H7 (cell line): ENCODE results near the gene HADH. TPM values are rescaled to one million over a fixed set of nuclear protein-coding genes. Genes with fewer than 3 reads are reported as not detected.

Experiments
- DNase-seq: peaks from one replicate; pipeline ENCODE4 v3.0.0; 2012
- H3K27me3 ChIP-seq: 2 replicates; pipeline ENCODE4 v1.6.0; 2011; ENCODE audit warnings: mild to moderate bottlenecking, low read length; ENCODE audit not compliant: control insufficient read depth, insufficient read depth
- H3K36me3 ChIP-seq: replicated peaks from 2 replicates; pipeline ENCODE4 v1.5.1; 2011; ENCODE audit warnings: low read length; ENCODE audit not compliant: control insufficient read depth, insufficient read depth
- H3K4me3 ChIP-seq: 2 replicates; pipeline ENCODE4 v1.5.1; 2011; ENCODE audit warnings: low read depth, mild to moderate bottlenecking, control low read depth, low read length, moderate library complexity; ENCODE audit not compliant: insufficient read depth
- total RNA-seq: library from RNA; depleted of rRNA; stranded (reverse); fragments of >200 nt; shearing (Covaris generic); gene quantifications from 2 replicates; pipeline ENCODE4 v1.2.3, GENCODE V29; 2014

Gene HADH
- total RNA-seq, 1 experiment from 2014 or later = 14.5 TPM

GRCh38 chr4:108051343-108051742 lies 61.7 kb downstream of the HADH start:
- no peak for DNase-seq
- H3K4me3 ChIP-seq = no peak overlapping the region
- H3K27me3 ChIP-seq = no peaks in the 10 kb centered on the region
- no peaks in the 10 kb centered on the region for H3K36me3 ChIP-seq

DNA sequence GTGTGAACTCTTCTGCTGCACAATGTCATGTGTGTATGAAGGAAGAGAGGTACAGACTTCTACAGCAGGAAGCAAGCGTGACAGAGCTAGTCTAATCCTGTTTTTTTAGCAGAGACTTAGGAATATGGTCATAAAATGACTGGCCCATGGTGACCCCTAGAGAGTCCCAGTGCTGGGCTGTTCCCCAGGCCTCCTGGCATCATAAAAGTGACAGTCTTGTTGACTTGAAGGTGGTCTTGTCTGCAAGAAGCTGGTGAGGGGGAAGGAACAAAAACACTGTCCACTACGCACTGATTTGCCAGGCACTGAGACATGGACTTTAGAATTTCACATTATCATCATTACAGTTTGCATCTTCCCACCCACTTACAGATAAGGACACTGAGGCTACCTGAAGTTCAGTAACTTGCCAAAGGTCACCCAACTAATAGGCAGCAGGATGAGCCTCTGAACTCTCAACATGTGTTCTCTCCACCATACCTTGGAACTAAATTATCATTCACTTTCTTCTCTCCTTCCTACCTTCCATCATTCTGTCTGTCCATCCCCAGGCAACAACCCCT lies 63.0 kb downstream of the HADH start:
- H3K36me3 ChIP-seq = no peaks in the 10 kb centered on the region
- DNase-seq = no peak
- no peaks in the 10 kb centered on the region for H3K27me3 ChIP-seq
- no peak overlapping the region for H3K4me3 ChIP-seq

DNA sequence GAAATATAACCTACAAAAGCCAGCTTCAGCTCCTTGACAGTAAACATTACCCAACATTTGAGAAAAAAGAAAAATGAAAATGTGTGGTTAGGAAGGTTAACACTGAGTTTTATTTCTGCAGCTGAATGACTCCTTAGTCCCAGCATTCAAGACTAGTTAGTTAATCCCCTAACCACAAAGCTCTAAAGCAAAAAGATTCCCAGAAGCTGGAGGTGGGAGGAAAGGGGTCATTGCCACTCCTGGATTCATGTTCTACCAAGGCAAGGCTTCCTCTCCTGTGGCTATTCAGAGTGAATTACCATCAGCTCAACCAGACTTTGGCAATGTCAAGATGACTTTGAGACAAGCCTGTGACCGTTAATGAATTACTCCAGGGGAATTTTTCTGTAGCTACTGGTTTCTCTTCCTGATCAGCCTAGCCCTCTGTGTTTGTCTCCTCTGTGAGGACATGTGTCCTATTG lies 63.6 kb downstream of the HADH start:
- Histone ChIP-seq H3K27me3 (no peaks in the 10 kb centered on the region), H3K36me3 (no peaks in the 10 kb centered on the region), H3K4me3 (no peak overlapping the region)
- DNase-seq = no peak

DNA sequence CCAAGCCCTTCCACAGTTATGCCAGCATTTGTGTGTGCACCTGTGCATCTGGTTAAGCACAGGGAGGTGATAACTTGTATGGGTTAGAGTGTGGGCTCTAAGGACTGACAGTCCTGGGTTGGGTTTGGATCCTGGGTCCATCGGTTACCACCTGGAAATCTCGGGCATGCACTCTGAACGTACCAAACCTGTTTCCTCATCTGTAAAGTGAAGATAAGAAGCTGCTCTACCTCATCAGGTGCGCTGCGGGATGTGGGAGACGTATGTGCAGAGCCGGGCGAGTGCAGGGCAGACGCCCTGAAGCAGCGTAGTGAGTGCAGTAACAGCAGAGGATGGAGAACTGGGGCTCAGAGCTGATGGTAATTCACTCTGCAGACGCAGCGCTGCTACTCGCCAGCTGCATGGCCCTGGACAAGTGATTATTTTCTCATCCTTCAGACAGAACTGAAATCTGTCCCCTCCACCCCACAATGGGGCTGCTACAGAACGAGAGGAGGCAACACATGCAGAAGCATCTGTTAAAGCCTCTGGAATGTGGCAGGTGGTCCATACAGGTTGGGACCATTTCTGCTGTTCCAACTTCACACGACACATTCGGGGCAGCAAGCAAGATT lies 64.4 kb downstream of the HADH start:
- no peaks in the 10 kb centered on the region for H3K27me3 ChIP-seq
- H3K36me3 ChIP-seq = no peaks in the 10 kb centered on the region
- no peak overlapping the region for H3K4me3 ChIP-seq
- DNase-seq = no peak

DNA sequence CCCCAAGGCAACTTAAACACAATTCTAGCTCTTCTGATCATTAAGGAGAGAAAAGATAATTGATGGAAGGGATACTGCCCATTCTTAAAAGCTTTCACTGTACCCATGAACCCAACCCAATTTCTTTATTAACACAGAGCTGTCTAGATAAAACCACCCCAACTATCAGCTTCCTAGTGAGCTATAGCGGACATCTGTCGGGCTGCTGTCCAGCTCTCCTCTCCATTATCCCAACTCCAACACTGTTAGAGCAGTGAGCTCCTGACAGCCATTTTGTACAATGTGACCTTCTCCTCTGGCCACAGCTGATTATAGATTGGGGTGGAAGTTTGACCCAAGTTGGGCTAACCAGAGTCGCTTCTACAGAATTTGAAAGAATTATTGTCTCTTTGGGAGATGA lies 66.1 kb downstream of the HADH start:
- no peak for DNase-seq
- no peaks in the 10 kb centered on the region for H3K27me3 ChIP-seq
- no peaks in the 10 kb centered on the region for H3K36me3 ChIP-seq
- no peak overlapping the region for H3K4me3 ChIP-seq

- no peak for DNase-seq
- no peaks in the 10 kb centered on the region for H3K36me3 ChIP-seq
- no peaks in the 10 kb centered on the region for H3K27me3 ChIP-seq
- no peak overlapping the region for H3K4me3 ChIP-seq
These were observed 66.7 kb downstream of the HADH start for GRCh38 chr4:108056418-108056817.

GRCh38 chr4:108058685-108059440 lies 69.2 kb downstream of the HADH start:
- no peak for DNase-seq
- Histone ChIP-seq H3K4me3 (no peak overlapping the region), H3K27me3 (no peaks in the 10 kb centered on the region), H3K36me3 (no peaks in the 10 kb centered on the region)

- Histone ChIP-seq H3K4me3 (no peak overlapping the region), H3K36me3 (no peaks in the 10 kb centered on the region), H3K27me3 (no peaks in the 10 kb centered on the region)
- peak; percentile 62 for DNase-seq
These were observed 70.5 kb downstream of the HADH start for GRCh38 chr4:108060164-108060563.

DNA sequence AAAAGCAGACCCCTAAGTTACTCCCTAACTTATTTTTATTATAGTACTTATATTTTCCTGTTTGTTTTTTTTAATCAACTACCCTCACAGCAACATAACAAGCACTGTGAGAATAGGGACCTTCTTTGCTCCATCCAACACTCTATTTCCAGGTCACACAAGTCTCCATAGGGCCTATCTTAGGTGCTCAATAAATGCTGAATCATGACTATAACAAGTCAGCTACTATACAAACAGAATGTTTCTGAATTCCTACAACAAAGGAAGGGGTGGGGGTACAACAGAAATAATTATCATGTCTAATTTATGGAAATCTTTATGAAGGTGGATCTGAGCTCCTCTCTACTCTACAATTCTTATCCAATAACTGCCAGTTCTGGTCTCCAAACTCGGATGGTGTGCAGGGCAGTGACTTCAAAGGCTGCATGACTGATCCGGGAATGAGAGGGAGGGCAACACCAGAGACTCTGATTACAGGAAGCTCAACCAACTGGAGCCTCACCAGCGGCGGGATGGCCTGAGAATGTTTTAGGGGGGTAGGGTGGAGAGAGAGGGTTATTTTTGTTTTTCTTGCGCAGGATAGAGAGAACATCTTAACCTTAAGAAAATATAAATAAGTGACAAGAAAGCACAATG lies 71.1 kb downstream of the HADH start:
- no peak overlapping the region for H3K4me3 ChIP-seq
- no peak for DNase-seq
- H3K36me3 ChIP-seq = no peaks in the 10 kb centered on the region
- no peaks in the 10 kb centered on the region for H3K27me3 ChIP-seq

- no peak overlapping the region for H3K4me3 ChIP-seq
- no peaks in the 10 kb centered on the region for H3K36me3 ChIP-seq
- H3K27me3 ChIP-seq = no peaks in the 10 kb centered on the region
- DNase-seq = no peak
These were observed 78.8 kb downstream of the HADH start for GRCh38 chr4:108068442-108068841.

DNA sequence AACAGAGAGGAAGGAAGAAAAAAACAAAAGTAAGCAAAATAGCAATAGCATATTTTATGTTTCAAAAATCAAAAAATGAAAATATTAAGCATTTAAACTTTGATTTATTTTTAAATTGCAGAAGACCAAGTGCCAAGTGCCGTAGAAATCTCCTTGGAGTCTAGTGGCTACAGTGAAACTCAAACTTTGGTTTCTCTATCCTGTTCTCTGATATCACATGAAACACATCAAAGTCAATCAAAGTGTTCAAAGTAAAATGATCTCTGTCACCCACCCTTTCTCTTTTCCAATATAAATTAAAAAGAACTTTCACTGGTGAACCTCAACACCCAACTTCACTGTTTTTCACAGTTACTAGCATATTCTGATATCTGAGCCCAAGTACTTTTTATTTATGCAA lies 81.1 kb downstream of the HADH start:
- Histone ChIP-seq H3K27me3 (no peaks in the 10 kb centered on the region), H3K36me3 (no peaks in the 10 kb centered on the region), H3K4me3 (no peak overlapping the region)
- no peak for DNase-seq

DNA sequence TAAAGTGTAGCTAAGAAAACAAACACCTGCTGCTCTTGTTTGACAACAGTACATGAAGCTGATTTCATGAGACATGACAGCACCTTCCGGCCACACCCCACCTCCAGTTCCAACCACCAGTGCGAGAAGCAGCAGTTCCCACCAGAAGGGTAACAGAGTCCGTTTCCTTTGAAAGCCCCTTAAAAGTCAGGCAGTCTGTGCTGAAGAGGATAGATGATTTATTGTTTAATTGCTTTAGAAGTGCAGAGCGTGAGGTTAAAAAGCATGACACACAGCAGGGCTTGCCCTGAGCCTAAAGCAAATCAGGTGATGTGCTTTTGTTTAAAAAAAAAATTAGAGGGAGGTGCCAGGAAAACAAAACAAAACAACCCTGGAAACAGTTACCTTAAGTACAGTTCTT lies 82.6 kb downstream of the HADH start:
- no peak for DNase-seq
- Histone ChIP-seq H3K27me3 (no peaks in the 10 kb centered on the region), H3K36me3 (no peaks in the 10 kb centered on the region)

DNA sequence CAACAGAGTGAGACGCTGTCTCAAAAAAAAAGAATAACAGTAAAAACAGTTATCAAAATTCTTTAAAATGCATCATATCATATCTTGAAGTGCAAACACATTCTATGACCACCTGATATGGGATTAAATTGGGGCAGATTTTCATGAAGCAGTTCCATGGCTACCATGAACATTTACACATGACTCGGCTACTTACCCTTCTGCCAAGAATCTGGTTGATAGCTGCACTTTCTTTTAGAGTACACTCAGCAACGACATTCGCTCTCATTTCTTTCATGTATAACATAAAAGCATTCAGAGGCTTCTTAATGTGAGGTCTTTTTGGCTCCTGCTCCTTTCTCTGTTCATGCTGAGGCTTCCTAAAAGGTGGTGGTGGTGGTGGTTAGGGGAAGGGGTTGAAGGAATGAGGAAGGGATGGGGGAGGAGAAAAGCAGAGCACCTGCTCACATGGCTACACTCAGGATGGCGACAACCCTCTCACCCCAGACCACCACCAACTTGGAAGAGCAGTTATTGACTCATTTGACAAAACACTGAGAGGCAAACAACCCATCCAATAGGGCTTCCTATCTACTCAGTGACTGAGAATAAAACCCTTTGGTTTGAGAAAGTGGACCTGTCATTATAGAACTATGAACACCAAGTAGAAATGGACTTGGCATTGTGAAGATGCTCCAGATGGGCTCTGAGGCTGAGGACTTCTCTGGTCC lies 88.5 kb downstream of the HADH start:
- no peak overlapping the region for H3K4me3 ChIP-seq
- H3K36me3 ChIP-seq = no peaks in the 10 kb centered on the region
- no peaks in the 10 kb centered on the region for H3K27me3 ChIP-seq
- DNase-seq = no peak

More for the DNA sequence above, 82.6 kb downstream of the HADH start:
- no peak overlapping the region for H3K4me3 ChIP-seq

- Histone ChIP-seq H3K27me3 (no peaks in the 10 kb centered on the region), H3K36me3 (no peaks in the 10 kb centered on the region), H3K4me3 (no peak overlapping the region)
- no peak for DNase-seq
These were observed 91.1 kb downstream of the HADH start for GRCh38 chr4:108080747-108081146.
